Gastrocnemius medialis (tissue), 4 donors: ENCODE results near the gene SAT1. TPM values are rescaled to one million over a fixed set of nuclear protein-coding genes. Genes with fewer than 3 reads are reported as not detected.

Source experiments
- ATAC-seq, 2 donors: fragments of 150-250 bp; one replicate each; pipeline ENCODE4 v1.9.1; 2016
- DNase-seq, 2 donors: peaks; one replicate each; pipeline ENCODE4 v3.0.0-alpha.2; 2019
- H3K27ac ChIP-seq, 4 donors: fragments of 200-600 bp; sonication (generic); 1 replicate in 1 of 4; 2 replicates in 3 of 4; pipeline ENCODE4 v1.5.1; 2016 to 2018; ENCODE audit warnings: mild to moderate bottlenecking in 2 of 4, moderate library complexity in 1 of 4
- H3K27me3 ChIP-seq, 3 donors: fragments of 200-600 bp; sonication (generic) in 2 of 3; 1 replicate in 1 of 3; 2 replicates in 2 of 3; pipeline versions ENCODE4 v1.5.1 to v1.6.0; 2016 to 2019; ENCODE audit warnings: mild to moderate bottlenecking in 1 of 3, moderate library complexity in 1 of 3
- H3K36me3 ChIP-seq, 2 donors: fragments of 200-600 bp; sonication (generic) in 1 of 2; one replicate each; pipeline ENCODE4 v1.5.1; 2017 to 2018
- H3K4me1 ChIP-seq, 2 donors: fragments of 200-600 bp; sonication (generic) in 1 of 2; one replicate each; pipeline ENCODE4 v1.5.1; 2016 to 2017; ENCODE audit warnings: mild to moderate bottlenecking in 2 of 2
- H3K4me3 ChIP-seq, 4 donors: fragments of 200-600 bp; sonication (generic) in 3 of 4; 1 replicate in 1 of 4; 2 replicates in 3 of 4; pipeline ENCODE4 v1.5.1; 2016 to 2019; ENCODE audit warnings: mild to moderate bottlenecking in 2 of 4
- H3K9me3 ChIP-seq, 3 donors: fragments of 200-600 bp; sonication (generic) in 2 of 3; 1 replicate in 1 of 3; 2 replicates in 2 of 3; pipeline ENCODE4 v1.5.1; 2016 to 2019
- POLR2A ChIP-seq, 2 donors: fragments of 450-650 bp; IDR thresholded peaks; one replicate each; pipeline ENCODE4 v1.6.1; 2017; ENCODE audit warnings: antibody characterized with exemption in 2 of 2, mild to moderate bottlenecking in 2 of 2, moderate library complexity in 2 of 2
- in situ Hi-C, 4 donors: fragments of 200-750 bp; cut with MboI; loops; one replicate each; pipeline versions ENCODE4 v1.15.0 to v1.8.0; 2017; ENCODE audit warnings: low sequenced_read_pairs in 4 of 4
- intact Hi-C: fragments of 100-400 bp; cut with DNase I; formaldehyde crosslinking; loops from one replicate; pipeline ENCODE4 v1.15.1; 2023; ENCODE audit warnings: low total_unique reads
- total RNA-seq, 4 donors: library from RNA; depleted of rRNA; stranded (reverse); fragments of >200 nt; gene quantifications; one replicate each; pipeline versions ENCODE4 v1.1.0 to v1.2.3, GENCODE V29; 2016
- TF ChIP-seq, protein P1 (sequence below), 5 experiments: fragments of 450-650 bp in 3 of 5; fragments of 200-600 bp in 2 of 5; sonication (generic) in 2 of 5; IDR thresholded peaks in 4 of 5; conservative IDR thresholded peaks in 1 of 5; 1 replicate in 4 of 5; 2 replicates in 1 of 5; pipeline ENCODE4 v1.5.1; 2016 to 2019; ENCODE audit warnings: antibody characterized with exemption in 5 of 5, mild to moderate bottlenecking in 3 of 5, moderate library complexity in 3 of 5

Gene SAT1
- total RNA-seq, 4 donors from 2014 or later: 46.1 to 122 (median 81.4) TPM

DNA sequence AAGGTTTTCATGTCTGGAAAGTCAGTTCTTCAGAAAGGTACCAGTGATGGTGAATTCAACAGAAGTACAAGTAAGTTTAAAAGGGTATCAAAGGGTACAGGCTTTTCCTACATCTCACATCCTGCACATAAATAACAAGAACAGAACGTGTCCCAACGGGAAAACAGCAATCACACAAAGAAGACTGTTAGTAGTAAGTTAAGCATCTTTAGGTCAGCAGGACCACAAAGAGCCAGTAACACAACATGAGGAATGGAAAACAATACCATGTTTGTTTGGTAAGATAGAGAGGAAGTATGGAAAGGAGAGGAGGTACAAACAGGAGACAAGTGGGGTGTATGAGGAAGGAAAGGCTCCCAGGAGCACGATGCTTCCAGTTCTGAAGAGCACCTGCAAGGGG, 43.2 kb downstream of the SAT1 start:
- in situ Hi-C loops: no loop called here
- Histone ChIP-seq H3K4me3 (no peak overlapping the region), H3K27me3 (no peaks in the 10 kb centered on the region), H3K9me3 (no peaks in the 10 kb centered on the region), H3K36me3 (no peaks in the 10 kb centered on the region), H3K27ac (no peak overlapping the region), H3K4me1 (no peaks in the 10 kb centered on the region)
- no peak for ATAC-seq
- TF ChIP-seq, protein P1, sequence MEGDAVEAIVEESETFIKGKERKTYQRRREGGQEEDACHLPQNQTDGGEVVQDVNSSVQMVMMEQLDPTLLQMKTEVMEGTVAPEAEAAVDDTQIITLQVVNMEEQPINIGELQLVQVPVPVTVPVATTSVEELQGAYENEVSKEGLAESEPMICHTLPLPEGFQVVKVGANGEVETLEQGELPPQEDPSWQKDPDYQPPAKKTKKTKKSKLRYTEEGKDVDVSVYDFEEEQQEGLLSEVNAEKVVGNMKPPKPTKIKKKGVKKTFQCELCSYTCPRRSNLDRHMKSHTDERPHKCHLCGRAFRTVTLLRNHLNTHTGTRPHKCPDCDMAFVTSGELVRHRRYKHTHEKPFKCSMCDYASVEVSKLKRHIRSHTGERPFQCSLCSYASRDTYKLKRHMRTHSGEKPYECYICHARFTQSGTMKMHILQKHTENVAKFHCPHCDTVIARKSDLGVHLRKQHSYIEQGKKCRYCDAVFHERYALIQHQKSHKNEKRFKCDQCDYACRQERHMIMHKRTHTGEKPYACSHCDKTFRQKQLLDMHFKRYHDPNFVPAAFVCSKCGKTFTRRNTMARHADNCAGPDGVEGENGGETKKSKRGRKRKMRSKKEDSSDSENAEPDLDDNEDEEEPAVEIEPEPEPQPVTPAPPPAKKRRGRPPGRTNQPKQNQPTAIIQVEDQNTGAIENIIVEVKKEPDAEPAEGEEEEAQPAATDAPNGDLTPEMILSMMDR (IDR thresholded peaks at IDR 0.05 in 4 of 5, conservative IDR thresholded peaks at IDR 0.05 in 1 of 5): no peak
- no peak for TF ChIP-seq POLR2A (IDR thresholded peaks at IDR 0.05)
- intact Hi-C loops: no loop called here
- DNase-seq: no peak

DNA sequence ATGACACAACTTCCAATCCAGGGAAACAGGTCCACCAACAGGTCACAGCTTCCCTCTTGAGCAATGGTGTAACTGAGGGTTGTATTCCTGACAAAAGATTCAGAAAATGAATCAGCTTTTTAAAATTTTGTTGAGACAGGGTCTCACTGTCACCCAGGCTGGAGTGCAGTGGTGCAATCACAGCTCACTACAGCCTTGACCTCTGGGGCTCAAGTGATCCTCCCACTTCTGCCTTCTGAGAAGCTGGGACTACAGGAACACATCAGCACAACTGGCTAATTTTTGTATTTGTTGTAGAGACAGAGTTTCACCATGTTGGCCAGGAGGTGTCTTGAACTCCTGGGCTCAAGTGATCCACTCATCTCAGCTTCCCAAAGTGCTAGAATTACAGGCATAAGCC, 43.7 kb downstream of the SAT1 start:
- TF ChIP-seq POLR2A (IDR thresholded peaks at IDR 0.05): no peak
- TF ChIP-seq, protein P1 (IDR thresholded peaks at IDR 0.05 in 4 of 5, conservative IDR thresholded peaks at IDR 0.05 in 1 of 5): no peak
- in situ Hi-C loops (no loop called here), intact Hi-C loops (no loop called here)
- H3K4me1 ChIP-seq: no peaks in the 10 kb centered on the region
- H3K27ac ChIP-seq: no peak overlapping the region
- no peak overlapping the region for H3K4me3 ChIP-seq
- H3K9me3 ChIP-seq: no peaks in the 10 kb centered on the region
- H3K27me3 ChIP-seq: no peaks in the 10 kb centered on the region
- DNase-seq (no peak), ATAC-seq (no peak)
- H3K36me3 ChIP-seq: no peaks in the 10 kb centered on the region

DNA sequence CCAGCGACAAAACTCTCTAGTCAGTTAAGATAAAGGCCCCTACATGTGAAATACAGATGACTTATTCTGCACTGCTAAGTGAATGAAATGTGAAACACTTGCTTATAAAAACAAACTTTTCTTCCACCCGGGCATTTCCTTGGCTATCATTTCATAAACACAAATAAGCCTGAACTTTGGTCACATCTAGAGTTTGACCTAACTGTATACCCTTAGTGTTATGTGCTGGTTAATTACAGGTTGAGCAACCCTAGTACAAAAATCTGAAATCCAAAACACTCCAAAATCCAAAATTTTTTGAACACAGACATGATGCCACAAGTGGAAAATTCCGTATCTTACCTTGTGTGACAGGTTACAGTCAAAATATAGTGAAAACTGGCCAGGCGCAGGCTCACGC, 45.9 kb downstream of the SAT1 start:
- TF ChIP-seq, protein P1 (IDR thresholded peaks at IDR 0.05 in 4 of 5, conservative IDR thresholded peaks at IDR 0.05 in 1 of 5): no peak
- TF ChIP-seq POLR2A (IDR thresholded peaks at IDR 0.05): no peak
- H3K9me3 ChIP-seq: no peaks in the 10 kb centered on the region
- no peaks in the 10 kb centered on the region for H3K27me3 ChIP-seq
- DNase-seq (no peak), ATAC-seq (no peak)
- no peaks in the 10 kb centered on the region for H3K4me1 ChIP-seq
- no peak overlapping the region for H3K27ac ChIP-seq
- in situ Hi-C loops (no loop called here), intact Hi-C loops (no loop called here)
- no peak overlapping the region for H3K4me3 ChIP-seq
- H3K36me3 ChIP-seq: no peaks in the 10 kb centered on the region

DNA sequence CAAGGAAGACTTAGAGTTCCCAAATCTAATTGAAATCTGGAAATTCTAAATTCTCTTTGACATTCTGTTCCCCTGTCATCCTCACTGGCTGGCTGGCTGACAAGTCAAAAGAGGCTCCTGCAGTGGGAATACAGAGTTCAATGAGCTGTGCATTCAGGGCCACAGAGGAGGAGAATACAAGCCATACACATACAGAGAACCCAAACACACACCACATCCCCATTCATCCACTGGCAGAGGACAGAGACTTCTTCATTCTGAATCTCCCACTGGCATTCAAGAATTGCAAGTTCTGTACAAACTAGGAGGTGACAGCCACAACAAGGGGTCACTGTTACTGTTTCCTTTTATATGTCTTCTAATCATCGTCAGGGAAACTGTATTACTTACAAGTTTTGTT, 49.7 kb downstream of the SAT1 start:
- DNase-seq: no peak
- no peaks in the 10 kb centered on the region for H3K36me3 ChIP-seq
- ATAC-seq: no peak
- intact Hi-C loops (no loop called here), in situ Hi-C loops (no loop called here)
- no peaks in the 10 kb centered on the region for H3K9me3 ChIP-seq
- no peaks in the 10 kb centered on the region for H3K4me1 ChIP-seq
- no peak overlapping the region for H3K4me3 ChIP-seq
- no peak overlapping the region for H3K27ac ChIP-seq
- TF ChIP-seq, protein P1 (IDR thresholded peaks at IDR 0.05 in 4 of 5, conservative IDR thresholded peaks at IDR 0.05 in 1 of 5): no peak
- TF ChIP-seq POLR2A (IDR thresholded peaks at IDR 0.05): no peak
- H3K27me3 ChIP-seq: no peaks in the 10 kb centered on the region

Other genes starting within 250 kb of the SAT1 start
- gene PRDX4, start 115.7 kb upstream of the SAT1 start, total RNA-seq: 10 to 100 TPM; 21.2 to 40.7 (median 37.6) TPM
- gene ACOT9, start 39.9 kb upstream of the SAT1 start, total RNA-seq: 10 to 100 TPM; 12.3 to 21.9 (median 20.6) TPM
- 10 to 100 TPM; 12.1 to 37.3 (median 30.8) TPM for gene APOO, start 124.8 kb downstream of the SAT1 start, total RNA-seq
- gene CXorf58, start 124.8 kb downstream of the SAT1 start, total RNA-seq: 1 to 10 TPM in 1 of 4 donors, not detected in 3; 3.1 TPM
- 1 to 10 TPM; 5.1 to 9.3 (median 8.1) TPM for gene KLHL15, start 244.0 kb downstream of the SAT1 start, total RNA-seq